DMS 273 (cell line): ENCODE measurements around the gene CAVIN1.
"Not testable (repeated sequence)": the region's sequence is repeated elsewhere in the genome, so short reads cannot be mapped to it uniquely, and the experiment has no call there.

ENCODE experiments used
- DNase-seq: peaks from one replicate; lab custom pipeline; 2025; ENCODE audit not compliant: unreplicated experiment; lab: John Stamatoyannopoulos, UW

The CAVIN1 gene

DNA sequence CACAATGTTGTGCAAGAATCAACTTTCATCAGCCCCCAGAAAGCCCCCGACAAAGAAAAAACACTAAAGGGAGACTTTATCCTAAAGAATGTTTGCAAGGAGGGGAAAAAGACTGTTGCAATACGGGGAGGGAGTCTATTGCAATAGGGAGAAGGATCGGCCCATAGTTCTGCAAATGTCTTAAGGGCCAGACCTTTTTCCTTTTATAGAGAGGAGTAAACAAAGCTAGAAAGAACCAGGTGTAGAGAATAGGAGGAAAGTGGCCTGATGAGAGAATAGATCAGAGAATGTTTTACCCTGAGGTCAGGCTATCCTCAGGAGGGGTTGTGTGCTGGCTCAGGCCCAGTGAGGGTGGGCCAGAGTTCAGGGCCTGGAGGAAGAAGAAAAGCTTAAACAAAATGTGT lies 8.7 kb upstream of the CAVIN1 start:
- no peak for DNase-seq

DNA sequence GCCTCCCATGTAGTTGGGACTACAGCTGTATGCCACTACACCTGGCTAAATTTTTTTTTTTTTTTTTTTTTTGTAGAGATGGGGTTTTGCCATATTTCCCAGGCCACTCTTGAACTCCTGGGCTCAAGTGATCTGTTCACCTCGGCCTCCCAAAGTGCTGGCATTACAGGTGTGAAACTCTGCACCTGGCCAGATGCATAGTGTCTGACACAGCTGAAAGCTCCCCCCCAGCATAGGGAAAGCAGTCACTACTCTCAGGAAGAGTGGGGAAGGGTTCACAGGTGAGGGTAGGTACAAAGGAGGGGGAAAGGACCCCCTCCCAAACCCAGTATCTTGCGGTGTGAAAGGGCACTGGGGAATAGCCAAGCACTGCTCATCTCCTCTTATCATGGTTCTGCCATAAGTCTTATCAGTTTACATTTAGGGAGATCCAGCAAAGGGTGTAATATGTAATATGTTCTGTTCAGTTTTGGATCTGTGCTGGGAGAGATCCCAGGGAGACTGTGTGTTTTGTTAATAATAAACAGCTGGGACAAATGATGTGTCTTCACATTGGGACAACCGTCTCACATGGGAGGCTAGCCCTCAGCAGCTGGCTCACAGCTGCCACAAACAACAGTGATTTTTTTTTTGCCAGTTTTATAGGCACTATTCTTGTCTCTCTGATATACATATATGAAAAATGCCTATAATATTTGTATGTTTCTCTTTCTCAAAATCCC lies 6.8 kb upstream of the CAVIN1 start:
- no peak for DNase-seq

- peak; percentile 82 for DNase-seq
Measured at GRCh38 chr17:42428141-42428944, 5.3 kb upstream of the CAVIN1 start.

DNA sequence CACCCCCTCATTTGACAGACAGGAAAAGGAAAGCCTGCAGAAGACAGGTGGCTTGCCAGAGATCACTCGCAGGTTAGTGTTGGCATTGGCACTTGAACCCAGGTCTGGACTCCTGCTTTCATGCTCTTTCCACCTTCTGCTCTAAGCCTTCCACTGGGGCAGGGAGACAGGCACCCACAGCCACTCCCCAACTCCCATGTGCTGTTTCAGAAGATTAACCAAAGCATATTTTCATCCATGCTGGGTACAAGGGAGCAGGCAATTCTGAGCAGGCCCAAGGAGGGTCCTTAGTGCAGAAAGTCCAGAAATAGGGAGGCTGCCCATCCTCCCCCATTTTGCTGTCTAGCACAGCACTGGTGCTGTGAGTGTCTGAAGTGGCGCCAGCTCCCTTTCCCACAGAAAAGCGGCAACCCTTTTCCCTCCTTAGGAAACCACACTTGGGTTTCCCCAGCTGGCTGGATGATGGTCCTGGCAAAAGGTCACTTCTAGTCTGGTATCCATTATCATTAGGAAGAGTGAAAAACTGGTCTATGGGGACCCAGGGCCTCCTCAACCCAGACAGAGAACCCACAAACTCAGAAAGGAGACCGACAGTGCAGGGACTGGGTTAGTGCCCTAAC lies 2.0 kb upstream of the CAVIN1 start:
- DNase-seq = no peak

GRCh38 chr17:42423766-42424165 lies 710 bp upstream of the CAVIN1 start:
- no peak for DNase-seq

GRCh38 chr17:42422412-42422957 lies 571 bp downstream of the CAVIN1 start:
- DNase-seq = peak; percentile 68

- DNase-seq = no peak
Measured at GRCh38 chr17:42421507-42422338, 1.3 kb downstream of the CAVIN1 start.

GRCh38 chr17:42421136-42421506 lies 1.9 kb downstream of the CAVIN1 start:
- DNase-seq = no peak

- not testable (repeated sequence) for DNase-seq
Measured at GRCh38 chr17:42417981-42418380, 5.1 kb downstream of the CAVIN1 start.

GRCh38 chr17:42414704-42415409 lies 8.2 kb downstream of the CAVIN1 start:
- DNase-seq = no peak

DNA sequence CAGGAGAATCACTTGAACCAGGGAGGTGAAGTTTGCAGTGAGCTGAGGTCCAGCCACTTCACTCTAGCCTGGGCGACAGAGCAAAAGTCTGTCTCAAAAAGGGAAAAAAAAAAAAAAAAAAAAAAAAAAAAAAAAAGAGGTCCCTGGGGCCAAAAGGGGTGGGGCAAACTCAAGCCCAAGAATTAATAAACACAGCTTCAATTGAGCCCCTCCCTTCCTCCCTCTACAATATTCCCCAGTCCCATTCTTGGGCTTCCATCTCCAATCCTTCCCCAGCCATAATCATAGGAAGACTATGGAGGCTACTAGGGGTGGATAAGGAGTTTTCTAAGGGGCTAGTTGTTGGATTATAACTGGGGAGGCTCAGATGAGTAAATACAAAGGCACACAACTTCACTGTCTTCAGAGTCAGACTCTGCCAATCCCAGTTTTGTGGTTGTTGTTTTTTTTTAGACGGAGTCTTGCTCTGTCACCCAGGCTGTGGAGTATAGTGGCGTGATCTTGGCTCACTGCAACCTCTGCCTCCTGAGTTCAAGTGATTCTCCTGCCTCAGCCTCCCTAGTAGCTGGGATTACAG lies 9.5 kb downstream of the CAVIN1 start:
- DNase-seq = no peak

- no peak for DNase-seq
Measured at GRCh38 chr17:42411905-42412679, 11.0 kb downstream of the CAVIN1 start.

- DNase-seq = no peak
Measured at GRCh38 chr17:42411361-42411760, 11.7 kb downstream of the CAVIN1 start.

DNA sequence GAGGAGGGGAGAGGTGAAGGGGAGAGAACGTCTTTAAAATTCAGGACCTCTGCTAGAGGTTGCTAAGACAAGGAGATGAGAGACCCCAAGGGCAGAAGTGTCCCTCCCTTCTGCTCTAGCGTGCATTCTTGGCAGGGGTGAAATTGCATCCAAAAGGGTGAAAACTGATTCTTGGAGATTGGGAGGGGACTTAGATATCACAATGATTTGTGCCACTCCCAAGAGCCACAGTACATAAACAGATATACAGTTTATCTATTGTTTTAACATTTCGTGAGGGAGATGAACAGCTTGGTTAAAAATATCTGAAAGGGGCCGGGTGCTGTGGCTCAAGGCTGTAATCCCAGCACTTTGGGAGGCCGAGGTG lies 12.8 kb downstream of the CAVIN1 start:
- DNase-seq = no peak

DNA sequence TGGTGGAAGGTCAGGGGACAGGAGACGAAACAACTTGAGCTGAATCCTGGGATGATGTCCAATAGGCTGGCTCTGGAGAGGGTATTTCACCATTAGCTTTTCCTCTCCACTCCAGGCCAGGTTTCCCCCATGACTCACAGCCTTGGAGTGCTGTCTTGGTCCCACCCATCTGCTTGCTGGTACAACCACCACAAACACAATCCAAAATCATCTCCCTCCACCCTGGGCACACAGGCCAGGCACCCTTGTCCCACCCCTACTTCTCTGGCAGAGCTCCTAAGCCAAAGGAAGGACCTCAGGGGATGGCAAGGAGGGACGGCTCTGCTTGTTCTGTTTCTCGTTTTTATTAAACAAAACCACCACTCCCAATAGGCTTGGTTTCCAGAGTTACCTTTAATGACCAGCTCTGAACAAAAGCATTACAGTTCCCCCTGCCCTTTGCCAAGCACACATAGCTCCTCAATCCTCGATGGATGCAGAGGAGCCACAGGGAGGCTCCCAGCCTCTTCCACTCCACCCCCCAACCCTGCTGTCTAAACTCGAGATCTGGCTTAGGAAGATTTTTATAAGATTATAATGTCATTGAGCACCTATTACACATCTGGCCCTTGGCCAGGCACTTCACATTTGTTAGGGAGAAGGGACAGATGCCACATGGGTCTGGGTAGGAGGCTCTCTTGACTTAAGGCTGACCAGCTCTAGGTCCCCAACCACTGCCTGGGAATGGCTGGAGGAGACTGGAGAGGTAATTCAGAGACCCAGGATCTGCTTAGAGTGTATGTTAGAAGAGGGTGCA lies 13.3 kb downstream of the CAVIN1 start:
- DNase-seq = peak; percentile 44

DNA sequence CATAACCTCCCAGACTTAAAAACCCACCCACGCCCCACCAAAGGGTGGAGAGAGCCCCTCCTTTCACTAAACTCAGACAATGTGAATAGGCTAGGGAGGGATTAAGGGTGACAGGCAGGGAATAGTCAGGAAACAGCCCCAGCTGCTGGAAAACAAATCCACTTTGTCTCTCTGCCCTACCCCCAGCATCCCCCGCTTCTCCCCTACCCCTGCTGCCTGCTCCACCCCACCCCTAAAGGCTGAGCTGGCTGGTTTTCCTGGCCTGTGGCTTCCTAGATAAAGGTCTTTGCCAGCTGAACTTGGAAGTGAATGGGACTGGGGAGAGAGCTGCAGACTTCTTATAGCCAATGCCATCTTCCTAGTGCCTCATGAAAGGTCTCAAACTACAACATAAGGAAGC lies 15.0 kb downstream of the CAVIN1 start:
- no peak for DNase-seq

- DNase-seq = peak; percentile 93
Measured at GRCh38 chr17:42407289-42407836, 15.7 kb downstream of the CAVIN1 start.

- DNase-seq = no peak
Measured at GRCh38 chr17:42406615-42407288, 16.3 kb downstream of the CAVIN1 start.
